HEK293 (cell line): Measurements from ENCODE around the gene XRCC2.

Experiments
- CTCF ChIP-seq: fragments of 450-650 bp; formaldehyde crosslinking; IDR thresholded peaks from 2 replicates; pipeline ENCODE4 v1.5.1; 2016; ENCODE audit warnings: missing biosample characterization, missing genetic modification characterization
- KLF9 ChIP-seq: fragments of 450-650 bp; formaldehyde crosslinking; IDR thresholded peaks from 2 replicates; pipeline ENCODE4 v1.5.1; 2016; ENCODE audit warnings: missing biosample characterization, missing genetic modification characterization, low read depth
- PRDM6 ChIP-seq: fragments of 450-650 bp; formaldehyde crosslinking; IDR thresholded peaks from 2 replicates; pipeline ENCODE4 v1.5.1; 2017; ENCODE audit warnings: missing biosample characterization, missing genetic modification characterization
- SALL2 ChIP-seq: fragments of 450-650 bp; formaldehyde crosslinking; IDR thresholded peaks from 2 replicates; pipeline ENCODE4 v1.5.0; 2017; ENCODE audit warnings: missing biosample characterization, mild to moderate bottlenecking, missing genetic modification characterization, borderline replicate concordance
- ZBTB26 ChIP-seq: fragments of 450-650 bp; formaldehyde crosslinking; optimal IDR thresholded peaks from 2 replicates; pipeline ENCODE3; 2016; ENCODE audit warnings: missing biosample characterization, mild to moderate bottlenecking, missing genetic modification characterization
- ZBTB8A ChIP-seq: fragments of 450-650 bp; formaldehyde crosslinking; IDR thresholded peaks from 2 replicates; pipeline ENCODE4 v1.5.1; 2016; ENCODE audit warnings: missing biosample characterization, missing genetic modification characterization
- ZNF19 ChIP-seq: fragments of 450-650 bp; formaldehyde crosslinking; IDR thresholded peaks from 2 replicates; pipeline ENCODE4; 2016; ENCODE audit warnings: missing biosample characterization, missing genetic modification characterization, low read depth
- ZNF274 ChIP-seq, 2 experiments: fragments of 200-500 bp in 1 of 2; fragments of 450-650 bp in 1 of 2; sonication (Bioruptor generic) in 1 of 2; formaldehyde crosslinking in 1 of 2; IDR thresholded peaks; 2 replicates each; pipeline versions ENCODE4 v1.5.1 to v1.6.1; 2014 to 2016; ENCODE audit warnings: borderline replicate concordance in 1 of 2, inconsistent platforms in 1 of 2, low read length in 1 of 2, missing biosample characterization in 1 of 2, missing genetic modification characterization in 1 of 2
- ZNF660 ChIP-seq: fragments of 450-650 bp; IDR thresholded peaks from 2 replicates; pipeline ENCODE4 v1.5.1; 2018; ENCODE audit warnings: missing biosample characterization, mild to moderate bottlenecking, missing genetic modification characterization
- ZNF837 ChIP-seq: fragments of 450-650 bp; formaldehyde crosslinking; IDR thresholded peaks from 2 replicates; pipeline ENCODE4 v1.5.1; 2016; ENCODE audit warnings: missing biosample characterization, missing genetic modification characterization

GRCh38 chr7:152673897-152674296 is 2.0 kb downstream of the XRCC2 start:
- TF ChIP-seq CTCF (tag by site-specific recombination) (no peak), ZNF274 (IDR thresholded peaks at IDR 0.05; ENCODE audit: low read length) (no peak), ZNF274 (tag by site-specific recombination; IDR thresholded peaks at IDR 0.05; ENCODE audit: borderline replicate concordance) (no peak), ZBTB26 (tag by site-specific recombination) (no peak), ZNF19 (tag by site-specific recombination) (no peak), KLF9 (no peak), ZNF660 (tag by site-specific recombination) (no peak), ZBTB8A (tag by site-specific recombination) (no peak), SALL2 (tag by site-specific recombination) (no peak), PRDM6 (tag by site-specific recombination) (no peak), ZNF837 (tag by site-specific recombination) (no peak)
